Fibroblast of peridontal ligament (primary cell): ENCODE measurements around the gene ZNF526.

ENCODE experiments used
- DNase-seq: peaks from one replicate; pipeline ENCODE4 v3.0.0-alpha.2; 2010; ENCODE audit errors: extremely low read depth

ZNF526 gene

GRCh38 chr19:42246143-42246921, 26.2 kb downstream of the ZNF526 start:
- peak; percentile 84 for DNase-seq

- DNase-seq: peak; percentile 65
Observed at GRCh38 chr19:42246922-42247639, 27.0 kb downstream of the ZNF526 start.

- DNase-seq: no peak
Observed at GRCh38 chr19:42247640-42248199, 27.6 kb downstream of the ZNF526 start.

GRCh38 chr19:42248270-42249148, 28.4 kb downstream of the ZNF526 start:
- no peak for DNase-seq

- DNase-seq: no peak
Observed at GRCh38 chr19:42249149-42249750, 29.1 kb downstream of the ZNF526 start.

- no peak for DNase-seq
Observed at GRCh38 chr19:42249769-42250168, 29.7 kb downstream of the ZNF526 start.

GRCh38 chr19:42250183-42250665, 30.1 kb downstream of the ZNF526 start:
- no peak for DNase-seq

- DNase-seq: no peak
Observed at GRCh38 chr19:42250666-42251531, 30.8 kb downstream of the ZNF526 start.

- DNase-seq: no peak
Observed at GRCh38 chr19:42251572-42252358, 31.7 kb downstream of the ZNF526 start.

- peak; percentile 62 for DNase-seq
Observed at GRCh38 chr19:42252365-42253244, 32.5 kb downstream of the ZNF526 start.

- DNase-seq: no peak
Observed at GRCh38 chr19:42253245-42254088, 33.4 kb downstream of the ZNF526 start.

- no peak for DNase-seq
Observed at GRCh38 chr19:42254089-42254849, 34.2 kb downstream of the ZNF526 start.

- peak; percentile 78 for DNase-seq
Observed at GRCh38 chr19:42254850-42255765, 35.0 kb downstream of the ZNF526 start, which contains the start of gene ERF. Gene ERF (minus strand): TSS chr19:42255128. CDS start chr19:42254999, 129 bp downstream.

GRCh38 chr19:42255766-42256745, 35.9 kb downstream of the ZNF526 start:
- DNase-seq: peak; percentile 44
